Gastrocnemius medialis (tissue), 4 donors: ENCODE data around the gene RASSF5. TPM values are rescaled to one million over a fixed set of nuclear protein-coding genes. Genes with fewer than 3 reads are reported as not detected.

Experiments
- ATAC-seq, 2 donors: fragments of 150-250 bp; one replicate each; pipeline ENCODE4 v1.9.1; 2016
- DNase-seq, 2 donors: peaks; one replicate each; pipeline ENCODE4 v3.0.0-alpha.2; 2019
- H3K27ac ChIP-seq, 4 donors: fragments of 200-600 bp; sonication (generic); 1 replicate in 1 of 4; 2 replicates in 3 of 4; pipeline ENCODE4 v1.5.1; 2016 to 2018; ENCODE audit warnings: mild to moderate bottlenecking in 2 of 4, moderate library complexity in 1 of 4
- H3K27me3 ChIP-seq, 3 donors: fragments of 200-600 bp; sonication (generic) in 2 of 3; 1 replicate in 1 of 3; 2 replicates in 2 of 3; pipeline versions ENCODE4 v1.5.1 to v1.6.0; 2016 to 2019; ENCODE audit warnings: mild to moderate bottlenecking in 1 of 3, moderate library complexity in 1 of 3
- H3K36me3 ChIP-seq, 2 donors: fragments of 200-600 bp; sonication (generic) in 1 of 2; one replicate each; pipeline ENCODE4 v1.5.1; 2017 to 2018
- H3K4me1 ChIP-seq, 2 donors: fragments of 200-600 bp; sonication (generic) in 1 of 2; one replicate each; pipeline ENCODE4 v1.5.1; 2016 to 2017; ENCODE audit warnings: mild to moderate bottlenecking in 2 of 2
- H3K4me3 ChIP-seq, 4 donors: fragments of 200-600 bp; sonication (generic) in 3 of 4; 1 replicate in 1 of 4; 2 replicates in 3 of 4; pipeline ENCODE4 v1.5.1; 2016 to 2019; ENCODE audit warnings: mild to moderate bottlenecking in 2 of 4
- H3K9me3 ChIP-seq, 3 donors: fragments of 200-600 bp; sonication (generic) in 2 of 3; 1 replicate in 1 of 3; 2 replicates in 2 of 3; pipeline ENCODE4 v1.5.1; 2016 to 2019
- POLR2A ChIP-seq, 2 donors: fragments of 450-650 bp; IDR thresholded peaks; one replicate each; pipeline ENCODE4 v1.6.1; 2017; ENCODE audit warnings: antibody characterized with exemption in 2 of 2, mild to moderate bottlenecking in 2 of 2, moderate library complexity in 2 of 2
- in situ Hi-C, 4 donors: fragments of 200-750 bp; cut with MboI; loops; one replicate each; pipeline versions ENCODE4 v1.15.0 to v1.8.0; 2017; ENCODE audit warnings: low sequenced_read_pairs in 4 of 4
- intact Hi-C: fragments of 100-400 bp; cut with DNase I; formaldehyde crosslinking; loops from one replicate; pipeline ENCODE4 v1.15.1; 2023; ENCODE audit warnings: low total_unique reads
- microRNA-seq, 2 donors: library from miRNA; unstranded; fragments of <30 nt; microRNA quantifications; one replicate each; pipeline ENCODE4, GENCODE V29; 2016; ENCODE audit warnings: borderline replicate concordance in 2 of 2
- total RNA-seq, 4 donors: library from RNA; depleted of rRNA; stranded (reverse); fragments of >200 nt; gene quantifications; one replicate each; pipeline versions ENCODE4 v1.1.0 to v1.2.3, GENCODE V29; 2016
- TF ChIP-seq, protein P1 (sequence below), 5 experiments: fragments of 450-650 bp in 3 of 5; fragments of 200-600 bp in 2 of 5; sonication (generic) in 2 of 5; IDR thresholded peaks in 4 of 5; conservative IDR thresholded peaks in 1 of 5; 1 replicate in 4 of 5; 2 replicates in 1 of 5; pipeline ENCODE4 v1.5.1; 2016 to 2019; ENCODE audit warnings: antibody characterized with exemption in 5 of 5, mild to moderate bottlenecking in 3 of 5, moderate library complexity in 3 of 5

Gene RASSF5
- total RNA-seq, 4 donors from 2014 or later = 5.9 to 15.9 (median 9.4) TPM

DNA sequence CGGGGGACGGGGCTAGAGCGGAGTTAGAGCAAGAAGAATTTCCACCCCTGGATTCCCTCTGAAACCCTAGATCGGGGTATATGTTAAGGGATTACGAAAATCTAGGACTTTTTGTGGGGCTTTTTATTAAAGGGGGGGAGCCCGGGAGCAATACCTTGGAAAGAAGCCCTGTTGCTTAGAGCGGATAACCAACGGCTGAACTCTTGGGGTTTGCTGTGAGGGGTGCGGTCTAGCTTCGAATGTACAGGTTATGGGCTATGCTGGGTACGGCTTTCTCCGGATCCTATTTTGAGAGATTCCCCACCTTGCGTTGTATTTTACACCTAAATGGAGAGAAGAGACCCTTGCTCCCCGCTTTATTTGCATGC is 128.6 kb downstream of the RASSF5 start:
- no peaks in the 10 kb centered on the region for H3K36me3 ChIP-seq
- no peaks in the 10 kb centered on the region for H3K27me3 ChIP-seq
- in situ Hi-C loops = loop anchor here (5.0 to 25.0 kb wide), 5 partner anchors 169 to 426 kb away; partner anchors contain the start of genes PFKFB2 (in 1 of the 4) and YOD1 (in 1 of the 4)
- no peak for DNase-seq
- H3K9me3 ChIP-seq = no peaks in the 10 kb centered on the region
- intact Hi-C loops = loop anchor here (1.0 to 2.0 kb wide), 3 partner anchors 24 to 91 kb away; partner anchors contain the start of genes EIF2D and MAPKAPK2
- H3K4me3 ChIP-seq = peak overlapping the region; percentile 76 to 93 (median 88)
- H3K27ac ChIP-seq = peak overlapping the region; percentile 70 to 79 (median 73)
- TF ChIP-seq POLR2A (IDR thresholded peaks at IDR 0.05) = no peak
- TF ChIP-seq, protein P1, sequence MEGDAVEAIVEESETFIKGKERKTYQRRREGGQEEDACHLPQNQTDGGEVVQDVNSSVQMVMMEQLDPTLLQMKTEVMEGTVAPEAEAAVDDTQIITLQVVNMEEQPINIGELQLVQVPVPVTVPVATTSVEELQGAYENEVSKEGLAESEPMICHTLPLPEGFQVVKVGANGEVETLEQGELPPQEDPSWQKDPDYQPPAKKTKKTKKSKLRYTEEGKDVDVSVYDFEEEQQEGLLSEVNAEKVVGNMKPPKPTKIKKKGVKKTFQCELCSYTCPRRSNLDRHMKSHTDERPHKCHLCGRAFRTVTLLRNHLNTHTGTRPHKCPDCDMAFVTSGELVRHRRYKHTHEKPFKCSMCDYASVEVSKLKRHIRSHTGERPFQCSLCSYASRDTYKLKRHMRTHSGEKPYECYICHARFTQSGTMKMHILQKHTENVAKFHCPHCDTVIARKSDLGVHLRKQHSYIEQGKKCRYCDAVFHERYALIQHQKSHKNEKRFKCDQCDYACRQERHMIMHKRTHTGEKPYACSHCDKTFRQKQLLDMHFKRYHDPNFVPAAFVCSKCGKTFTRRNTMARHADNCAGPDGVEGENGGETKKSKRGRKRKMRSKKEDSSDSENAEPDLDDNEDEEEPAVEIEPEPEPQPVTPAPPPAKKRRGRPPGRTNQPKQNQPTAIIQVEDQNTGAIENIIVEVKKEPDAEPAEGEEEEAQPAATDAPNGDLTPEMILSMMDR (IDR thresholded peaks at IDR 0.05 in 4 of 5, conservative IDR thresholded peaks at IDR 0.05 in 1 of 5) = no peak
- ATAC-seq = no peak
- peaks cover 11 to 16% of the 10 kb centered on the region in 2 donors for H3K4me1 ChIP-seq

DNA sequence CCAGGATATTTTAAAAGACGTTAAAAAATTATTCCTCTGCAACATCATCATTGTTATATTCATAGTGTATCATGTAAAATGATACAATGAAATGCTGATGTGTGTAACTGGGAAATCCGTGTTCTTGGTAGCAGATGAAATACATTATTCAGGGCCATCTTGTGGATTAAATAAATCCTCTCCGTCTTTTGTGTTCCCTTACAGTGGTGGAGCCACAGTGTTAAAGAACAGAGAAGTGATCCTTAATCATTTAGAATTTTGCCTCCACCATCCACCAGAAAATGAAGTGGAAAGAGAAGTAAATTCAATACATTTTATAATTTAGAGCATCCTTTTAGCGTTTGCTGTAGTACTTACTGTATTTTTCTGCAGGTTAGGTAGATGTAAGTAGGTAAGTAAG is 129.3 kb downstream of the RASSF5 start:
- Histone ChIP-seq H3K36me3 (no peaks in the 10 kb centered on the region), H3K9me3 (no peaks in the 10 kb centered on the region), H3K27ac (peak overlapping the region in 1 of 4 donors; percentile 11), H3K4me3 (peak overlapping the region in 1 of 4 donors; percentile 93), H3K27me3 (no peaks in the 10 kb centered on the region), H3K4me1 (peaks cover 11 to 16% of the 10 kb centered on the region in 2 donors)
- TF ChIP-seq, protein P1 (IDR thresholded peaks at IDR 0.05 in 4 of 5, conservative IDR thresholded peaks at IDR 0.05 in 1 of 5) = no peak
- no peak for TF ChIP-seq POLR2A (IDR thresholded peaks at IDR 0.05)
- in situ Hi-C loops (loop anchor here (5.0 to 25.0 kb wide), 5 partner anchors 168 to 426 kb away; partner anchors contain the start of genes PFKFB2 (in 1 of the 4) and YOD1 (in 1 of the 4)), intact Hi-C loops (no loop called here)
- ATAC-seq (no peak), DNase-seq (no peak)

DNA sequence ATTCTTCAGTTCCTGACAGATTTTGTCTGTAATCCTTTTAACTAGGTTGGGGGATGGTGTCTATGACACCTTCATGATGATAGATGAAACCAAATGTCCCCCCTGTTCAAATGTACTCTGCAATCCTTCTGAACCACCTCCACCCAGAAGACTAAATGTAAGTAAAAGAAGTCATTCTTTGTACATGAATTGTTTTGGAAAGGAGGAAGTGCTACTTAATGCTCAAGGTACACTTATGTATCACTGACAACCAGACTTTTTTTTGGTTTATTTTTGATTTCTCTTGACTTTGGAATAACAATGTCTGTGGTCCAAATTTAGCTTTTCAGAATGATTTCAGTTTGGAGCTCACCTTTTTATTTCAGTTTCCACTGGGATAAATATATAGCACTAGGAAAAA is 130.3 kb downstream of the RASSF5 start:
- Histone ChIP-seq H3K27ac (peak overlapping the region in 2 of 4 donors; percentile 2 to 11), H3K4me3 (no peak overlapping the region), H3K36me3 (no peaks in the 10 kb centered on the region), H3K27me3 (no peaks in the 10 kb centered on the region), H3K4me1 (peaks cover 11 to 16% of the 10 kb centered on the region in 2 donors), H3K9me3 (no peaks in the 10 kb centered on the region)
- in situ Hi-C loops = loop anchor here (5.0 to 25.0 kb wide), 5 partner anchors 167 to 425 kb away; partner anchors contain the start of genes PFKFB2 (in 1 of the 4) and YOD1 (in 1 of the 4)
- DNase-seq (no peak), ATAC-seq (no peak)
- TF ChIP-seq, protein P1 (IDR thresholded peaks at IDR 0.05 in 4 of 5, conservative IDR thresholded peaks at IDR 0.05 in 1 of 5) = no peak
- TF ChIP-seq POLR2A (IDR thresholded peaks at IDR 0.05) = no peak
- intact Hi-C loops = no loop called here

Small RNAs within 50 kb of the gene (microRNA-seq; reads per million reads assigned to microRNA genes)
- gene MIR6769B = 0 reads per million in 2 donors

Other genes starting within 250 kb of the RASSF5 start
- gene IKBKE, start 37.1 kb upstream of the RASSF5 start, total RNA-seq = 1 to 10 TPM in 1 of 4 donors, under 1 TPM in 2, not detected in 1; 0.81 to 1.1 (median 0.84) TPM
- gene EIF2D, start 104.9 kb downstream of the RASSF5 start, total RNA-seq = 10 to 100 TPM; 23.7 to 61.2 (median 38.6) TPM
- gene DYRK3, start 128.0 kb downstream of the RASSF5 start, total RNA-seq = 1 to 10 TPM in 2 of 4 donors, under 1 TPM in 2; 0.85 to 1.8 (median 1.0) TPM
- gene MAPKAPK2, start 177.4 kb downstream of the RASSF5 start, total RNA-seq = 100 to 1,000 TPM; 115 to 207 (median 140) TPM